ENCODE results near the gene ACACA. TPM values are rescaled to one million over a fixed set of nuclear protein-coding genes. Genes with fewer than 3 reads are reported as not detected.

The ACACA gene
- total RNA-seq, 2 donors from 2014 or later: 8.6 to 10.2 TPM

DNA sequence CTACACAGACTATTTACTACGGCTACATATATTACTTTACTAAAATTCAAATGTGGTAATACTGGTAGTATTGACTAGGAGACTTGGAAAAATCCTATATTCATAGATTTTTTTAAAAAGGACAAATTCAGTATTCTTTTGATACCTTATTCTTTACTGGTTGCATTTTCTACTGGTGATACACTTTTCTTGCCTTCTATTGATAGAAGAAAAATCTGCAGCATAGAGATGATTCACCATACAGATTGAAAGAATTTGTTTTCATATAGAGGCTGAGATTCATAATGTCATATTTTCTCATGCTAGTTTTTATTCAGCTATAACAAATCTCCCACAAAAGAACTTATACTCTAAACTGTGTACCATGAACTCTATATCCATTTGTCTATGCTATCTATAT is 226.3 kb downstream of the ACACA start:
- Histone ChIP-seq H3K27me3 (no peaks in the 10 kb centered on the region), H3K9me3 (no peaks in the 10 kb centered on the region), H3K4me1 (no peaks in the 10 kb centered on the region), H3K4me3 (no peak overlapping the region), H3K36me3 (peaks cover 12% of the 10 kb centered on the region), H3K27ac (no peak overlapping the region)
- no peak for DNase-seq (ENCODE audit: low spot score)
- TF ChIP-seq, protein P1, sequence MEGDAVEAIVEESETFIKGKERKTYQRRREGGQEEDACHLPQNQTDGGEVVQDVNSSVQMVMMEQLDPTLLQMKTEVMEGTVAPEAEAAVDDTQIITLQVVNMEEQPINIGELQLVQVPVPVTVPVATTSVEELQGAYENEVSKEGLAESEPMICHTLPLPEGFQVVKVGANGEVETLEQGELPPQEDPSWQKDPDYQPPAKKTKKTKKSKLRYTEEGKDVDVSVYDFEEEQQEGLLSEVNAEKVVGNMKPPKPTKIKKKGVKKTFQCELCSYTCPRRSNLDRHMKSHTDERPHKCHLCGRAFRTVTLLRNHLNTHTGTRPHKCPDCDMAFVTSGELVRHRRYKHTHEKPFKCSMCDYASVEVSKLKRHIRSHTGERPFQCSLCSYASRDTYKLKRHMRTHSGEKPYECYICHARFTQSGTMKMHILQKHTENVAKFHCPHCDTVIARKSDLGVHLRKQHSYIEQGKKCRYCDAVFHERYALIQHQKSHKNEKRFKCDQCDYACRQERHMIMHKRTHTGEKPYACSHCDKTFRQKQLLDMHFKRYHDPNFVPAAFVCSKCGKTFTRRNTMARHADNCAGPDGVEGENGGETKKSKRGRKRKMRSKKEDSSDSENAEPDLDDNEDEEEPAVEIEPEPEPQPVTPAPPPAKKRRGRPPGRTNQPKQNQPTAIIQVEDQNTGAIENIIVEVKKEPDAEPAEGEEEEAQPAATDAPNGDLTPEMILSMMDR (IDR thresholded peaks at IDR 0.05): no peak

DNA sequence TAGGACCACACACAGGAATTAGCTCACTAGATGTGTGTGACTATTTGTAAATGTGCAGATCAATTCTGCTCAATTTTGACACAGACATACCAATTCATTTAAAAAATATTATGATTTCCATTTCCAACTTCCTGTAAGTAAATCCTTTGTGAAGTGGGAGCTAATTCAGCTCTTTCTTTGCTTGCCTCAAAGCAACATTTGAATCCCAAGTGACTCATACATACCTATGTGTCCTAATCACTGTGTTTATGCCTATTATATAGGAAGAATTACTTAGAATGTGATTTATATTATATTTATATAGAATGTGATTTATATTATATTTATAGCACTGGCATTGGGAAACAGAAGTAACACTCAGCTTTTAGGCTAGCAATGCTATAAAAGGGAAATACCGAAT is 226.7 kb downstream of the ACACA start:
- no peak overlapping the region for H3K27ac ChIP-seq
- peaks cover 12% of the 10 kb centered on the region for H3K36me3 ChIP-seq
- no peak overlapping the region for H3K4me3 ChIP-seq
- no peaks in the 10 kb centered on the region for H3K4me1 ChIP-seq
- no peaks in the 10 kb centered on the region for H3K27me3 ChIP-seq
- DNase-seq (ENCODE audit: low spot score): no peak
- H3K9me3 ChIP-seq: no peaks in the 10 kb centered on the region
- TF ChIP-seq, protein P1 (IDR thresholded peaks at IDR 0.05): no peak

DNA sequence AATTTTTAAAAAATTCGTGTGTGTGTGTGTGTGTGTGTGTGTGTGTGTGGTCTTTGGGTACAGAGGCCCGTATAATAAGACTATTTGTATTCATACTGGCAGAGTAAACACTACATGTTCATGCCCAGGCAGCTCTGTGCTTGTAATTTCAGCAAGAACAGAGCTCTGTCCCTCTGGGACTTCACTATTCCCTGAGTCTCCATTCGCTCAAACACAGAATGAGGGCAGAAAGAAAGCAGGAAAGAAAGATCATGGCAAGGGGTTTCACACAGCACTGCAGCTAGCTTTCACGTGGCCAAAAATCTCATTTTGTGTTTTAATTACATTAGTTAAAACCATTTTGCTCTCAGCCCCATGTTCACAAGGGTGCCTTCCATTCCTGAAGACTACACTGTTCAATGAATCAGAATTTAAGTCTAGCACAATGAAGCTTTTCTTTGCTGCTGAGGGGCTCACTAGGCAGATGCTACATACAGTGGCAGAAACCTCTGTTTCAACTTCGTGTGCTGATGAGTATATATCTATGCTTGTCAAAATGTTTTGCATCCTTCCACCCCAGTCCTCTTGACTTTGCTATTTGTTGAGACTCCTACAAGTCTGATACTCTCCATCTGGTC is 229.3 kb downstream of the ACACA start:
- H3K27me3 ChIP-seq: no peaks in the 10 kb centered on the region
- H3K4me3 ChIP-seq: no peak overlapping the region
- H3K4me1 ChIP-seq: no peaks in the 10 kb centered on the region
- H3K27ac ChIP-seq: no peak overlapping the region
- no peak for DNase-seq (ENCODE audit: low spot score)
- TF ChIP-seq, protein P1 (IDR thresholded peaks at IDR 0.05): no peak
- H3K36me3 ChIP-seq: peaks cover 12% of the 10 kb centered on the region
- no peaks in the 10 kb centered on the region for H3K9me3 ChIP-seq

DNA sequence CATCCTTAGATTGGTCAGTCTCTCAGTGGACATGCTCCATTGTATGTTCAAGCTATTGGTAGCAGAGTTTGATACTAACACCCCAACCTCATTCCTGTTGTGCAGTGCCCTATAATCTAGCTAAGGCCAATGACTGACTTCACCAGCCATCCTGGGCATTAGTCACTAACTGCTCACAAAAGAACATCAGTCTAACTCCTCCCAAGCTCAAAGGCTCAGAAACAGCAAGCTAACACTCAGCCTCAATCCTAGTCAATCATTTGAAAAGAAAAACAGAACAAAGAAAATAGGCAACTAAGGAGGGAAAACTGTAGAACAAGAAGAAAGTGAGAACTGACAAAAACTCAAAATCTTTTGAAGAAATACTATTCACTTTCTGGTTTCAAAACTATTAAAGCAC is 229.9 kb downstream of the ACACA start:
- Histone ChIP-seq H3K9me3 (no peaks in the 10 kb centered on the region), H3K36me3 (peaks cover 12% of the 10 kb centered on the region), H3K27ac (no peak overlapping the region), H3K4me1 (no peaks in the 10 kb centered on the region), H3K27me3 (no peaks in the 10 kb centered on the region), H3K4me3 (no peak overlapping the region)
- TF ChIP-seq, protein P1 (IDR thresholded peaks at IDR 0.05): no peak
- no peak for DNase-seq (ENCODE audit: low spot score)

DNA sequence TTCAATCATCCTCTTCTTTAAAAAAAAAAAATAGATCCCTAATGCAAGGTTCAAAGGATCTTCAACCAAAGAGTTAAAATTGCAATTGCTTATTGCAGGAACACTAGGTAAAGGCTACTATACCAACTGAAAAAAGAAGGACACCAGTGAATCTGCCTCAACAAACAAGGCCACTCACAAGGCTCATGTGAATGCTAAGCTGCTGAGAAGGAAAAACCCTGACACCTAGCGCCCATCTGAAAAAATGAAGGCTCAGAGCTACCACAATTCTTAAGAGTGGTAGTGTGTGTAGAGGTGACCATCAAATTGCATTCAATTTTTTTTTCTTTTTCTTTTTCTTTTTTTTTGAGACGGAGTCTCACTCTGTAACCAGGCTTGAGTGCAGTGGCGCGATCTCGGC is 232.4 kb downstream of the ACACA start:
- H3K4me3 ChIP-seq: no peak overlapping the region
- H3K4me1 ChIP-seq: no peaks in the 10 kb centered on the region
- TF ChIP-seq, protein P1 (IDR thresholded peaks at IDR 0.05): peak in 1 of 2 donors; percentile 22
- DNase-seq (ENCODE audit: low spot score): no peak
- H3K27me3 ChIP-seq: no peaks in the 10 kb centered on the region
- no peak overlapping the region for H3K27ac ChIP-seq
- no peaks in the 10 kb centered on the region for H3K9me3 ChIP-seq
- no peaks in the 10 kb centered on the region for H3K36me3 ChIP-seq

DNA sequence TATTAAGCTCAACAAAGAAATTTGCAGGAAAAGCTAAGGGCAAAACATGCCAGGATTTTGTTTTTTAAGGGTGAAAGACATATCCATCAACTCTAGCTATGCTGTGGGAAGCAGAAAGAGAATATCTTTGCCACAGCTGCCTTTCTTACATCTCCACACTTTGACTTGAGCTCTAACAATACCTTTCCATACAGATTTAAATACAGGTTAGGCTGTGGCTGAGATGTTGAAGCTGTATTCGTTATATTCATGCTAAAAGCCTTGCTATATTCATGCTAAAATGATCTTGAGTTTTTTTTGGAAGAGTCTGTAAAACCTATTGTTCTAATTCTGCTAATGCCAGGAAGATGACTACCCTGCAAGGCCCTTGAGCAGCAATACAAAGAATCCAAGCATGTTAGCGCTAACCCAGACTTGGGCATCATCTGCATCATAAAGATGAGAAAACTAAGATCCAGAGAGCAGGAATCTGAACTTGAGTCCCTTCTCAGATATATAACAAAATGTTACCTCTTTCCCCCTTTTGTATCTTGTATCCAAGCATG is 235.7 kb downstream of the ACACA start:
- TF ChIP-seq, protein P1 (IDR thresholded peaks at IDR 0.05): no peak
- DNase-seq (ENCODE audit: low spot score): no peak
- H3K27ac ChIP-seq: no peak overlapping the region
- H3K36me3 ChIP-seq: no peaks in the 10 kb centered on the region
- H3K4me1 ChIP-seq: no peaks in the 10 kb centered on the region
- no peak overlapping the region for H3K4me3 ChIP-seq
- no peaks in the 10 kb centered on the region for H3K27me3 ChIP-seq
- no peaks in the 10 kb centered on the region for H3K9me3 ChIP-seq

Data from right atrium auricular region (tissue), 2 donors.